ENCODE measurements around the gene CNIH3. TPM values are rescaled to one million over a fixed set of nuclear protein-coding genes. Genes with fewer than 3 reads are reported as not detected.

Gene CNIH3
- total RNA-seq, 3 donors from 2014 or later = 3.8 to 5.2 (median 4.4) TPM

- H3K9me3 ChIP-seq = peaks cover 7 to 12% of the 10 kb centered on the region in 2 donors
- no peaks in the 10 kb centered on the region for H3K36me3 ChIP-seq
- DNase-seq (ENCODE audit: low spot score in 2 of 2) = no peak
- H3K27ac ChIP-seq = no peak overlapping the region
- intact Hi-C loops (cut with DNase I; ENCODE audit: low total_unique reads) = no loop called here
- no peaks in the 10 kb centered on the region for H3K4me1 ChIP-seq
- TF ChIP-seq POLR2AphosphoS5 (IDR thresholded peaks at IDR 0.05) (no peak), POLR2A (IDR thresholded peaks at IDR 0.05) (no peak), CTCF (IDR thresholded peaks at IDR 0.05) (no peak)
- H3K27me3 ChIP-seq = no peaks in the 10 kb centered on the region
- H3K4me3 ChIP-seq = no peak overlapping the region
Observed at GRCh38 chr1:224763126-224763775, 147.1 kb downstream of the CNIH3 start.

- TF ChIP-seq POLR2AphosphoS5 (IDR thresholded peaks at IDR 0.05) = no peak
- TF ChIP-seq POLR2A (IDR thresholded peaks at IDR 0.05) = no peak
- no peak for TF ChIP-seq CTCF (IDR thresholded peaks at IDR 0.05)
- DNase-seq (ENCODE audit: low spot score in 2 of 2) = no peak
- intact Hi-C loops (cut with DNase I; ENCODE audit: low total_unique reads) = no loop called here
- H3K4me1 ChIP-seq = no peaks in the 10 kb centered on the region
- no peak overlapping the region for H3K27ac ChIP-seq
- H3K36me3 ChIP-seq = no peaks in the 10 kb centered on the region
- H3K27me3 ChIP-seq = no peaks in the 10 kb centered on the region
- no peak overlapping the region for H3K4me3 ChIP-seq
- H3K9me3 ChIP-seq = no peaks in the 10 kb centered on the region
Observed at GRCh38 chr1:224766266-224766665, 150.1 kb downstream of the CNIH3 start.

- no peak overlapping the region for H3K4me3 ChIP-seq
- TF ChIP-seq POLR2A (IDR thresholded peaks at IDR 0.05) = no peak
- TF ChIP-seq POLR2AphosphoS5 (IDR thresholded peaks at IDR 0.05) = no peak
- no peak for TF ChIP-seq CTCF (IDR thresholded peaks at IDR 0.05)
- intact Hi-C loops (cut with DNase I; ENCODE audit: low total_unique reads) = no loop called here
- no peaks in the 10 kb centered on the region for H3K4me1 ChIP-seq
- H3K27ac ChIP-seq = no peak overlapping the region
- H3K36me3 ChIP-seq = no peaks in the 10 kb centered on the region
- no peak for DNase-seq (ENCODE audit: low spot score in 2 of 2)
- H3K27me3 ChIP-seq = no peaks in the 10 kb centered on the region
- no peaks in the 10 kb centered on the region for H3K9me3 ChIP-seq
Observed at GRCh38 chr1:224767031-224767430, 150.9 kb downstream of the CNIH3 start.

- intact Hi-C loops (cut with DNase I; ENCODE audit: low total_unique reads) = no loop called here
- H3K4me3 ChIP-seq = no peak overlapping the region
- DNase-seq (ENCODE audit: low spot score in 2 of 2) = no peak
- no peak overlapping the region for H3K27ac ChIP-seq
- no peaks in the 10 kb centered on the region for H3K9me3 ChIP-seq
- TF ChIP-seq POLR2AphosphoS5 (IDR thresholded peaks at IDR 0.05) (no peak), POLR2A (IDR thresholded peaks at IDR 0.05) (no peak), CTCF (IDR thresholded peaks at IDR 0.05) (no peak)
- H3K27me3 ChIP-seq = no peaks in the 10 kb centered on the region
- no peaks in the 10 kb centered on the region for H3K4me1 ChIP-seq
- H3K36me3 ChIP-seq = no peaks in the 10 kb centered on the region
Observed at GRCh38 chr1:224767676-224768075, 151.6 kb downstream of the CNIH3 start.

GRCh38 chr1:224768971-224769370 is 152.9 kb downstream of the CNIH3 start:
- no peak for DNase-seq (ENCODE audit: low spot score in 2 of 2)
- Histone ChIP-seq H3K9me3 (no peaks in the 10 kb centered on the region), H3K27me3 (no peaks in the 10 kb centered on the region), H3K27ac (no peak overlapping the region), H3K4me1 (no peaks in the 10 kb centered on the region), H3K4me3 (no peak overlapping the region), H3K36me3 (no peaks in the 10 kb centered on the region)
- TF ChIP-seq POLR2A (IDR thresholded peaks at IDR 0.05) (no peak), POLR2AphosphoS5 (IDR thresholded peaks at IDR 0.05) (no peak), CTCF (IDR thresholded peaks at IDR 0.05) (no peak)
- intact Hi-C loops (cut with DNase I; ENCODE audit: low total_unique reads) = no loop called here

Measured in breast epithelium (tissue), 4 donors.